GM13977 (cell line): ENCODE results near the gene KIAA1671.

Source experiments
- DNase-seq: peaks from one replicate; pipeline ENCODE4 v3.0.0; 2012; ENCODE audit warnings: low spot score
- in situ Hi-C: fragments of 300-500 bp; cut with MboI; formaldehyde crosslinking; loops from one replicate; pipeline ENCODE4 v1.12.0; 2022; ENCODE audit warnings: low sequenced_read_pairs, low pct_unique_long_range_greater_than_20kb, mixed read lengths, inconsistent platforms; ENCODE audit not compliant: unreplicated experiment
- TF ChIP-seq, protein P1 (sequence below): IDR thresholded peaks from 2 replicates; pipeline ENCODE4 v1.5.1; 2012; ENCODE audit warnings: mild to moderate bottlenecking, control low read depth; ENCODE audit not compliant: insufficient read depth; ENCODE audit errors: extremely low read depth, missing control alignments

The KIAA1671 gene

DNA sequence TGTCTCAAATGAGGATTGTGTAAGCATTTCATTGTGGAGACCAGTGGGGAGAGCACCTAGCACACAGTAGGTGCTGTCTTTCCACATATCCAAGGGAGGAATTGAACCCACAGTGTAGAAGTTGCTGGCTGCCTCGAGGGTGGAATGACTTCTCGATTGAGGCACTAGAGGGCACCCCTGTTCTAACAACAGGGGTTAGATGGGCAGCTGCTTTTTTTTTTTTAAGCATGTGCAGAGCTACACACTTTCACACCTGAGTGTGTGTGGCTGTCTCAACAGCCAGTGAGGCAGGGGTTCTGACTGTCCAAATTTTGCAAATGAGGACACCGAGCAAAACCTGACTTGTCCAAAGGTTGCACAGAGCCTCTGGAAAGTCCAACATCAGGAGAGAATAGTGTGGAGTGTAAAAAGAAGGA, 128.9 kb downstream of the KIAA1671 start:
- peak; percentile 75 for DNase-seq
- in situ Hi-C loops = loop anchor here (25.0 kb wide), 1 partner anchor 256 kb away; no protein-coding TSS in a partner anchor
- TF ChIP-seq, protein P1, sequence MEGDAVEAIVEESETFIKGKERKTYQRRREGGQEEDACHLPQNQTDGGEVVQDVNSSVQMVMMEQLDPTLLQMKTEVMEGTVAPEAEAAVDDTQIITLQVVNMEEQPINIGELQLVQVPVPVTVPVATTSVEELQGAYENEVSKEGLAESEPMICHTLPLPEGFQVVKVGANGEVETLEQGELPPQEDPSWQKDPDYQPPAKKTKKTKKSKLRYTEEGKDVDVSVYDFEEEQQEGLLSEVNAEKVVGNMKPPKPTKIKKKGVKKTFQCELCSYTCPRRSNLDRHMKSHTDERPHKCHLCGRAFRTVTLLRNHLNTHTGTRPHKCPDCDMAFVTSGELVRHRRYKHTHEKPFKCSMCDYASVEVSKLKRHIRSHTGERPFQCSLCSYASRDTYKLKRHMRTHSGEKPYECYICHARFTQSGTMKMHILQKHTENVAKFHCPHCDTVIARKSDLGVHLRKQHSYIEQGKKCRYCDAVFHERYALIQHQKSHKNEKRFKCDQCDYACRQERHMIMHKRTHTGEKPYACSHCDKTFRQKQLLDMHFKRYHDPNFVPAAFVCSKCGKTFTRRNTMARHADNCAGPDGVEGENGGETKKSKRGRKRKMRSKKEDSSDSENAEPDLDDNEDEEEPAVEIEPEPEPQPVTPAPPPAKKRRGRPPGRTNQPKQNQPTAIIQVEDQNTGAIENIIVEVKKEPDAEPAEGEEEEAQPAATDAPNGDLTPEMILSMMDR = peak; percentile 67

DNA sequence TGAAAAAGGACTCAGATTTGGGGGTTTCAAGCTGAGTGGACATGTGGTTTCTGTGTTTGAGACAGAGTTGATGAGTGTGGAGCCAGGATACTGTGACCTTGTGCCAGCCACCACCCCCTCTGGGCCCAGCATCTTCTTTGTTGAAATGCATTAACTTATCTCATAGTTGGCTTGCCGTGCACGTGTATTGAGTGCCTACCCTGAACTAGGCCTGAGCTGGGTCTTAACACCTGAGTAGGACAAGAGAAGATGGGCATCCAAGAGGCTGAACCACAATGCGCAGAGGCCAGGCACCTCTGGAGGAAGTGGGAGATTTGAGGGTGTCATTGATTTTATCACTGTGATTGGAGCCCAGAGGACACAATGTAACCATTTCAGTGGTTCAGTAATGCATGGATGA, 129.6 kb downstream of the KIAA1671 start:
- in situ Hi-C loops = loop anchor here (25.0 kb wide), 1 partner anchor 255 kb away; no protein-coding TSS in a partner anchor
- TF ChIP-seq, protein P1 = no peak

GRCh38 chr22:25083056-25083806, 130.7 kb downstream of the KIAA1671 start:
- TF ChIP-seq, protein P1 = no peak
- no peak for DNase-seq
- in situ Hi-C loops = loop anchor here (25.0 kb wide), 1 partner anchor 254 kb away; no protein-coding TSS in a partner anchor

More for the DNA sequence above, 129.6 kb downstream of the KIAA1671 start:
- DNase-seq = no peak

DNA sequence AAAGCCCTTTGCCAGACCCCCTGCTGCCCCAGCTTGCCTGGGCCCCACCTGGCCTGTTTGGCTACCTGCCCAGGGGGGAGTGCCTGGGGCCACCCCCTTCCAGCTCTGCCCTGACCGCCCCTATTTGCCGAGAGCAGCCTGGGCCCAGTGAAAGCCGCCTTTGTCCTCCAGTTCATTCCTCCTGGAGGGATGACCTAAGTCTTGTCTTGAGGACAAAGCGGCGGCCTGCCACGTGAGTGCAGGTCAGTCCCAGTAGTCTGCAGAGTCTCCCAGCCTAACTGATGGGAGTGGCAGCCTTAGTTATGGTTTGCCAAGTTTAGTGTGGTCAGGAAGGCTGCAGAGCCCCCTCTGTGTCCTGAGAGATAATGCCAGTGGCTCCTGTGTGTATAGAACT, 131.3 kb downstream of the KIAA1671 start:
- TF ChIP-seq, protein P1 = no peak
- in situ Hi-C loops = loop anchor here (25.0 kb wide), 1 partner anchor 253 kb away; no protein-coding TSS in a partner anchor
- no peak for DNase-seq

DNA sequence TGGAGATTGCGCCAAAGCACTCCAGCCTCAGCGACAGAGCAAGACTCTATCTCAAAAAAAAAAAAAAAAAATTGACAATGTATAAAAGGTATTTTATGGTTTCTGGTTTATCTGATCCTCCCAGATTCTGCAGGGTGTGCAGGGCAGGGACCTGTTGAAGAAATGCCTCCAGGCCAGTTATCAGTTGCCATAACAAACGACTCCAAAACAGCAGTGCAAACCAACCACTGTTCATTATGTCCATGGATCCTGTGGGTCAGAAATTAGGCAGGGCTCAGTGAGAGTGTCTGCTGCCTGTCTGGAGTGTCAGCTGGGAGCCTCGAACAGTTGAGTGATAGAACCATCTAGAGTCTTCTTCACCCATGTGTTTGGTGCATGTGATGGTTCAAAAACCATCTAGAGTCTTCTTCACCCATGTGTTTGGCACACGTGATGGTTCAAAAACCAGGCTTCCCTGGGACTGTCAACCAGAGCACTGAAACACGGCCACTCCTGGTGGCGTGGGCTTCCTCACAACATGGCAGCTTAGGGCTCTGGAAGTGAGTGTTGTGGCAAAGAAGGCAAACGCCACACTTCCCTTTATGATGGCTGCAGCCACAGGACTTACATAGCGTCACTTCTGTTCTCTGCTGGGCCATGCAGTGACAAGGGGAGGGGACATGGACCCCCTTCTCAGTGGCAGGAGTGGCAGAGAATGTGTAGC, 132.0 kb downstream of the KIAA1671 start:
- in situ Hi-C loops = loop anchor here (25.0 kb wide), 1 partner anchor 253 kb away; no protein-coding TSS in a partner anchor
- TF ChIP-seq, protein P1 = no peak
- no peak for DNase-seq

DNA sequence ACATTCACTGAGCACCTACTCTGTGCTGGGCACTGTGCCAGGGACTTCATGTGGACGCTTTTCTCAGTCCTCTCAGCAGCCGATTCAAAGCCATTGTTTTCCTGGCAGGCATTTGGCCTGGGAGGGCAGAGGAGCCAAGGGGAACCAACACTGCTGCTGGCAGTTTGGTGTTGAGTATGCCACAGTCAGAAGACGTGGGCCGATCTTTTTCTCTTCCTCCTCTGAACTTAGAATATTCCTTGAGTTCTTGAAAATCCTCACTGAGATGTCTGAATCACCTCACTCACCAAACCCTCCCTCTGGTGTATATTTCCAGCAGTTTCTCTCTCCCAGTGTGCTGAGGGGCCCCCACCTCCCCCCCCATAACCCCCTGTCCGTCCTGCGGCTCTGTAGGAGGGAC, 132.6 kb downstream of the KIAA1671 start:
- TF ChIP-seq, protein P1 = no peak
- DNase-seq = no peak
- in situ Hi-C loops = loop anchor here (25.0 kb wide), 1 partner anchor 252 kb away; no protein-coding TSS in a partner anchor
